T-cell (primary cell): ENCODE results near the gene SPACA5. TPM values are rescaled to one million over a fixed set of nuclear protein-coding genes. Genes with fewer than 3 reads are reported as not detected.
"Not testable (repeated sequence)": the region's sequence is repeated elsewhere in the genome, so short reads cannot be mapped to it uniquely, and the experiment has no call there.

Experiments
- ATAC-seq, 4 experiments: fragments of 200-7000 bp in 3 of 4; fragments of 150-1000 bp in 1 of 4; cut with Tn5 transposase; replicated peaks in 1 of 4; 1 replicate in 3 of 4; 2 replicates in 1 of 4; pipeline ENCODE4 v1.10.0; 2021; ENCODE audit warnings: moderate library complexity in 3 of 4, mild to moderate bottlenecking in 2 of 4, moderate number of reproducible peaks in 1 of 4
- CTCF ChIA-PET, 2 donors: fragments of 300-600 bp; sonication (Branson Sonifier 250); formaldehyde crosslinking; loops; one replicate each; lab custom pipeline; 2022; ENCODE audit warnings: antibody characterized with exemption in 2 of 2; lab: Charles Lee
- POLR2A ChIA-PET, 2 donors: fragments of 300-600 bp; sonication (Branson Sonifier 250); formaldehyde crosslinking; loops; one replicate each; lab custom pipeline; 2022; ENCODE audit warnings: antibody characterized with exemption in 2 of 2; lab: Charles Lee
- DNase-seq, 35 experiments: peaks; one replicate each; pipeline versions ENCODE4 v3.0.0 to v3.0.0-alpha.2; 2013 to 2023
- H3K27ac ChIP-seq: one replicate; pipeline ENCODE4 v1.5.1; 2013; ENCODE audit warnings: low read length
- H3K27me3 ChIP-seq, 2 experiments: replicated peaks in 1 of 2; 1 replicate in 1 of 2; 2 replicates in 1 of 2; pipeline versions ENCODE4 v1.6.1 to v1.7.0; 2013; ENCODE audit warnings: low read length in 1 of 2, mixed read lengths in 1 of 2; ENCODE audit not compliant: control insufficient read depth in 2 of 2, insufficient read depth in 2 of 2; ENCODE audit errors: extremely low read depth in 1 of 2
- H3K36me3 ChIP-seq, 2 donors: 1 replicate in 1 of 2; 2 replicates in 1 of 2; pipeline versions ENCODE4 v1.6.1 to v1.7.0; 2013; ENCODE audit warnings: low read length in 1 of 2; ENCODE audit not compliant: control insufficient read depth in 2 of 2, insufficient read depth in 1 of 2; ENCODE audit errors: extremely low read depth in 1 of 2
- H3K4me1 ChIP-seq, 2 experiments: 1 replicate in 1 of 2; 2 replicates in 1 of 2; pipeline versions ENCODE4 v1.6.1 to v1.7.0; 2013; ENCODE audit warnings: low read length in 2 of 2, mixed read lengths in 1 of 2; ENCODE audit not compliant: insufficient read depth in 2 of 2, control insufficient read depth in 1 of 2; ENCODE audit errors: extremely low read depth in 1 of 2
- H3K4me3 ChIP-seq, 2 donors: 1 replicate in 1 of 2; 2 replicates in 1 of 2; pipeline versions ENCODE4 v1.5.1 to v1.7.0; 2013; ENCODE audit warnings: mild to moderate bottlenecking in 2 of 2, low read length in 1 of 2, moderate library complexity in 1 of 2; ENCODE audit not compliant: control insufficient read depth in 1 of 2; ENCODE audit errors: extremely low read depth in 1 of 2
- H3K9me3 ChIP-seq: 2 replicates; pipeline ENCODE4 v1.7.0; 2013
- H3K27ac Mint-ChIP-seq, 2 donors: one replicate each; pipeline ENCODE4 v1.8.0; 2020 to 2021; ENCODE audit warnings: mild to moderate bottlenecking in 2 of 2, mixed read lengths in 2 of 2
- H3K27me3 Mint-ChIP-seq, 2 donors: one replicate each; pipeline ENCODE4 v1.8.0; 2021 to 2022; ENCODE audit warnings: mixed read lengths in 2 of 2
- H3K36me3 Mint-ChIP-seq: one replicate; pipeline ENCODE4 v1.8.0; 2021; ENCODE audit warnings: mixed read lengths
- H3K4me1 Mint-ChIP-seq, 3 donors: one replicate each; pipeline ENCODE4 v1.8.0; 2020 to 2022; ENCODE audit warnings: mixed read lengths in 3 of 3, mild to moderate bottlenecking in 1 of 3
- H3K4me3 Mint-ChIP-seq, 3 donors: one replicate each; pipeline ENCODE4 v1.8.0; 2020 to 2022; ENCODE audit warnings: mild to moderate bottlenecking in 3 of 3, mixed read lengths in 3 of 3, moderate library complexity in 3 of 3
- H3K9me3 Mint-ChIP-seq, 3 donors: one replicate each; pipeline ENCODE4 v1.8.0; 2020 to 2022; ENCODE audit warnings: mixed read lengths in 3 of 3
- WGBS: methylation state at CpG from one replicate; pipeline ENCODE4 v1.1.5; 2013; ENCODE audit warnings: missing lambda C conversion rate; ENCODE audit not compliant: insufficient coverage; 5-methylcytosine and 5-hydroxymethylcytosine counted together
- total RNA-seq, 35 experiments: library from RNA in 6 of 35; stranded (reverse) in 6 of 35; fragments of 120-200 nt in 1 of 35; gene quantifications; one replicate each; pipeline versions ENCODE4 v1.2.1 to v1.2.4 and lab custom pipeline; 2013 to 2026

The SPACA5 gene
- total RNA-seq, 5 donors from 2014 or later (not counting 1 experiment from before 2014, with no cell fraction given), result not detected

DNA sequence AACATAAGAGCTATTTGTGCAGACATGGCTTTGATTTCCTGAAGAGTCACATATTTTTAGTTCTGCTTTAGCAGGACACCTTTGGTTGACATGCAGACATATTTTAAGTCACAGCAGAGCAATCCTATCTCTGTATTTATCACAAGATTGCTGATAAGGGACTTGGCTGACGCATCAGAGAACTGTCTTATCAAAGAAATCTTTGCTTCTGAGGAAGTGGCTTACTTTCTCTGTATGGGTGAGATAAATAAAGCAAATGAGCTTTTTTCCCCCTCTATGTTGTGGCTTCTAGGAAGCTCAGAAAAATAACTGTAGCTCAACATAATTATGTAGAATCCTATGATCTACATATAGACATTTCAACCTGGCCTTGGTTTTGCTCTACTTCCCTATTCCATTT is 13.1 kb downstream of the SPACA5 start:
- no CpG with 5 or more reads among the region's 1 CpG for WGBS
- CTCF ChIA-PET, H3K36me3 Mint-ChIP-seq, DNase-seq, H3K27ac Mint-ChIP-seq, H3K36me3 ChIP-seq, H3K4me3 ChIP-seq, H3K4me3 Mint-ChIP-seq, H3K9me3 ChIP-seq, H3K27me3 ChIP-seq, H3K4me1 ChIP-seq, H3K27me3 Mint-ChIP-seq, H3K27ac ChIP-seq, H3K9me3 Mint-ChIP-seq, POLR2A ChIA-PET: not testable (repeated sequence)
- ATAC-seq, result peak; percentile 70 to 82 (median 74)
- peaks cover 0 to 13% (median 8%) of the 10 kb centered on the region in 3 donors for H3K4me1 Mint-ChIP-seq

DNA sequence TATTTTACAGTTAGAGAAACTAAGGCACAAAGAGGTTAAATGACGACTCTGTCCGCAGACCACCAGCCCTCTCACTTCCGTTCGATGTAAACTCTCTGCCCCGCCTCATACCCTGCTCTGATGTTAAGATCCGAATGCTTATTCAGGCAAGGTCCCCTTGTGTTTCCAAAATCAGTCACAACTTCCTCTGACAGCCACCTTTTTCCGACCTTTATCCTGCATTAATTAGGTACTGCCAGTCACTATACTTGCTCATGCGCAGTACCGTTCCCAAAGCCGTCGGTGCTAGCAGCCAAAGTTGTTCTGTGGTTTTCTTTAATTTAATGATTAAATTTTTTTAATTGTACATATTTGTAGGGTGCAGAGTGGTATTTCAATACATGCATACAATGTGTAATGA is 13.7 kb downstream of the SPACA5 start:
- H3K4me3 ChIP-seq, result peak overlapping the region in 1 of 2 donors; percentile 81
- CTCF ChIA-PET, result interaction anchor here in 1 of 2 donors (0.7 kb wide), 1 partner anchor 192 kb away, joined by 3 read pairs; no protein-coding TSS in a partner anchor
- Mint-ChIP-seq H3K27ac (peak overlapping the region in 1 of 2 donors; percentile 98), H3K4me1 (peaks cover 2 to 13% (median 9%) of the 10 kb centered on the region in 3 donors), H3K4me3 (peak overlapping the region; percentile 81 to 94 (median 83))
- WGBS, result 13% methylated on average over 3 of the region's 11 CpGs
- H3K4me1 ChIP-seq, H3K9me3 ChIP-seq, H3K27me3 ChIP-seq, H3K36me3 Mint-ChIP-seq, H3K36me3 ChIP-seq, H3K9me3 Mint-ChIP-seq, POLR2A ChIA-PET, H3K27me3 Mint-ChIP-seq: not testable (repeated sequence)
- ATAC-seq, result peak in 3 of 4 experiments; percentile 14 to 38 (median 31)
- peak in 4 of 35 experiments; percentile 8 to 31 (median 20) for DNase-seq
- H3K27ac ChIP-seq, result peak overlapping the region; percentile 53

DNA sequence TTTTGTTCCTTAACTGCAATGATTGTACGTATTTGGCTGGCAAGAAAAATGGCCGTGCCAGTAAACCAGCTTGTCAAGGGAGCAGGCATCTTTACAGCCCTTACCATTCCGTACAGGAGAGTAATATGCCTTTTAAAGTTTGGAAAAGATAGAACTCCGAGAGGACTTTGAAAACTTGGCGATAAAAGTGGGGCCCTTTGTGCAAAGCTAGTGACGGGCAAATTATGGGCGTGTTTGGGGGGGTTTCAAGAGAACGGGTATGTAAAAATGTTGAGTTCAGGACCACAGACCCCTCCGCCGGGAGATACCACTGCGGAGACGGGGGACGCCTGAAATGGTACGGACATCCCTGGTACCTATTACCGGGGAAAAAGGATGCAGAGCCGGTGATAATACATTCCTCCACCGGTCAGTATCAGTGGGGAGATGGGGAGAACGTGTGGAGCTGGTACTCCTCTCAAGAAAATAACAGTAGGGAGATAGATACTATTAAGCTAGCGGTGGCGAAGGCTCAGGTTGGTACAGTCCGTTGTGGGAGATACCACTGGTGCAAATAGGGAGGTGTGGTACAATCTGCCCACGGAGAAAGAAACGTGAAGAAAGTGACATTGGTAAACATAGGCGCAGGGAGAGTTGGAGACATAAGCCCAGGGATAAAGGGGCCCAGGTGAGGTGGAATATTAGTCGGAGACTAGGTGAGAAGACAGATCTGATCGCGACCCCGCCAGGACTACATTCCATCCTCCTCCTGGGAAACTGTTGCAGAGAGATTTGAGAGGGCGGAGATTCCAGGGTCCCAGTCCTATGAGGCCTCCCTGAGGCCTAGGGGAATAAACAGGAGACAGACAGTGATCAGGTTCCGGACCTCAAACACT is 14.5 kb downstream of the SPACA5 start:
- H3K36me3 Mint-ChIP-seq, result no peaks in the 10 kb centered on the region

DNA sequence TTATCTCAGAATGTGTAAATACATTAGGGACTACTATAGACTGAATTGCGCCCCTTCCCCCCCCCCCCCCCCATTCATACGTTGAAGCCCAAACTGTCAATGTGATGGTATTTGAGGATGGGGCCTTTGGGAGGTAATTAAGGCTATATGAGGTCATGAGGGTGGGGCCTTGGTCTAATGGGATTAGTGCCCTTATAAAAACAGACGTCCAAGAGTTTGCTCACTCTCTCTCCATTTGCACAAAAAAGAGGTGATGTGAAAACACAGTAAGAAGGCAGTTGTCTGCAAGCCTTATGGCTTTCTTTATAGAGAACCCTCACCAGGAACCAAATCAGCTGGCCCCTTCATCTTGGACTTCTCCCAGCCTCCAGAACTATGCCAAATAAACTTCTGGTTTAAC is 15.3 kb downstream of the SPACA5 start:
- POLR2A ChIA-PET, result no interaction called here
- CTCF ChIA-PET, result no interaction called here
- no peak overlapping the region for H3K4me3 ChIP-seq
- DNase-seq (no peak), ATAC-seq (no peak)
- no peaks in the 10 kb centered on the region for H3K27me3 Mint-ChIP-seq
- H3K9me3 ChIP-seq, result no peaks in the 10 kb centered on the region
- peaks cover 3 to 12% of the 10 kb centered on the region in 2 experiments for H3K4me1 ChIP-seq
- H3K27ac Mint-ChIP-seq, result no peak overlapping the region
- no peaks in the 10 kb centered on the region for H3K36me3 ChIP-seq
- H3K4me3 Mint-ChIP-seq, result peak overlapping the region in 2 of 3 donors; percentile 83 to 94
- H3K4me1 Mint-ChIP-seq, result peaks cover 6 to 21% (median 17%) of the 10 kb centered on the region in 3 donors
- H3K27ac ChIP-seq, result no peak overlapping the region
- no peaks in the 10 kb centered on the region for H3K36me3 Mint-ChIP-seq
- WGBS, result no CpG with 5 or more reads among the region's 3 CpGs
- no peaks in the 10 kb centered on the region for H3K27me3 ChIP-seq
- H3K9me3 Mint-ChIP-seq, result no peaks in the 10 kb centered on the region

More for the DNA sequence above, 14.5 kb downstream of the SPACA5 start:
- Histone ChIP-seq H3K27ac (peak overlapping the region; percentile 88), H3K27me3 (no peaks in the 10 kb centered on the region), H3K9me3 (no peaks in the 10 kb centered on the region), H3K4me3 (peak overlapping the region; percentile 81 to 91), H3K36me3 (no peaks in the 10 kb centered on the region), H3K4me1 (peaks cover 3 to 9% of the 10 kb centered on the region in 2 experiments)
- Mint-ChIP-seq H3K9me3 (no peaks in the 10 kb centered on the region), H3K27ac (peak overlapping the region; percentile 95 to 98), H3K4me1 (peaks cover 6 to 17% (median 13%) of the 10 kb centered on the region in 3 donors), H3K4me3 (peak overlapping the region; percentile 81 to 94 (median 83)), H3K27me3 (no peaks in the 10 kb centered on the region)
- DNase-seq (peak; percentile 55 to 85 (median 74)), ATAC-seq (peak; percentile 61 to 72 (median 66))
- WGBS, result 0% methylated on average over 2 of the region's 30 CpGs
- CTCF ChIA-PET, result interaction anchor here in 1 of 2 donors (0.7 kb wide), 1 partner anchor 193 kb away, joined by 3 read pairs; no protein-coding TSS in a partner anchor
- POLR2A ChIA-PET, result no interaction called here

DNA sequence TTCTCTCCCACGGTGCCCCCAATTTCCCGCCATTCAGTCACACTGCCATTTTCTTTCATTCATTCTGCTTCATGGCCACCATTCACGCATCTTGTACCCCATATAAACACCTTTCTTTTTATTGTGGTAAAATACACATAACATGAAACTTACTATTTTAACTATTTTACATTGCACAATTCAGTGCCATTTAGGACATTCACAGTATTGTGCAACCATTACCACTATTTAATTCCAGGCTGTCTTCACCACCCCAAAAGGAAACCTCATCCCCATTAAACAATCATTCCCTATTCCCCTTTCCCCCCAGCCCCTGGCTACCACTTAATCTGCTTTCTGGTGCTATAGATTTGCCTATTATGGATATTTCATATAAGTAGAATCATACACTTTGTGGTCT is 15.9 kb downstream of the SPACA5 start:
- ChIA-PET CTCF (no interaction called here), POLR2A (no interaction called here)
- no CpG with 5 or more reads among the region's 3 CpGs for WGBS
- H3K9me3 ChIP-seq, result no peaks in the 10 kb centered on the region
- H3K4me3 ChIP-seq, result no peak overlapping the region
- H3K27me3 ChIP-seq, result no peaks in the 10 kb centered on the region
- no peak overlapping the region for H3K27ac ChIP-seq
- DNase-seq, result no peak
- no peaks in the 10 kb centered on the region for H3K9me3 Mint-ChIP-seq
- peaks cover 6 to 21% (median 17%) of the 10 kb centered on the region in 3 donors for H3K4me1 Mint-ChIP-seq
- ATAC-seq, result no peak
- H3K4me1 ChIP-seq, result peaks cover 3 to 12% of the 10 kb centered on the region in 2 experiments
- no peaks in the 10 kb centered on the region for H3K36me3 ChIP-seq
- no peaks in the 10 kb centered on the region for H3K36me3 Mint-ChIP-seq
- H3K27me3 Mint-ChIP-seq, result no peaks in the 10 kb centered on the region
- peak overlapping the region in 1 of 3 donors; percentile 53 for H3K4me3 Mint-ChIP-seq
- no peak overlapping the region for H3K27ac Mint-ChIP-seq

DNA sequence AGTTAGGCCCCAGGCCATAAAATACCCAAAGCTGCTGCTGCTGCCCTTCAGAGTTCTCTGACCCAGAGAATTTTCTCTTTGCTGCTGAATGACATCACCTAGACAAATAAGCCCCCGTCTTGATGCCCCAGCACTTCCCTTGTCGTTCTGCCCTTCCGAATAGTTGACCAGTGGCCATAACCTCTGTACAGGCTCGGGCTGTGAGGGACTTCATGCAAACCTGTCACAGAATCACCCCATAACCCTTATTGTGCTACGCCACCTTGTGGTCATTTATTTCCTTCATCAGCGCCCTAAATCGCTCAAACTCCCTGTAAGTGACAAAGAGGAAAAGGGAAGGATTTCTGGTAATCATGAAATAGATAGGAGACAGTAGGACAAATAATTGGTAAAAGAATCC is 18.8 kb downstream of the SPACA5 start:
- DNase-seq (peak in 17 of 35 experiments; percentile 3 to 76 (median 19)), ATAC-seq (no peak)
- Mint-ChIP-seq H3K27ac (peak overlapping the region in 1 of 2 donors; percentile 44), H3K36me3 (no peaks in the 10 kb centered on the region), H3K27me3 (no peaks in the 10 kb centered on the region), H3K9me3 (no peaks in the 10 kb centered on the region), H3K4me1 (peaks cover 6 to 13% (median 12%) of the 10 kb centered on the region in 3 donors), H3K4me3 (no peak overlapping the region)
- Histone ChIP-seq H3K9me3 (no peaks in the 10 kb centered on the region), H3K27ac (no peak overlapping the region), H3K4me1 (peaks cover 0 to 10% of the 10 kb centered on the region in 2 experiments), H3K27me3 (no peaks in the 10 kb centered on the region), H3K4me3 (no peak overlapping the region), H3K36me3 (no peaks in the 10 kb centered on the region)
- no CpG with 5 or more reads among the region's 7 CpGs for WGBS
- ChIA-PET POLR2A (no interaction called here), CTCF (no interaction called here)
